Fibroblast of pulmonary artery (primary cell): ENCODE data around the gene KDM5A.
"Not testable (repeated sequence)": the region's sequence is repeated elsewhere in the genome, so short reads cannot be mapped to it uniquely, and the experiment has no call there.

Source experiments
- DNase-seq: peaks from one replicate; pipeline ENCODE4 v3.0.0-alpha.2; 2010; ENCODE audit warnings: low read depth
- H3K4me3 ChIP-seq: replicated peaks from 2 replicates; pipeline ENCODE4 v1.5.1; 2011; ENCODE audit warnings: low read depth, mild to moderate bottlenecking, control low read depth, low read length, moderate library complexity
- CTCF ChIP-seq: IDR thresholded peaks from 2 replicates; pipeline ENCODE4 v1.5.1; 2011; ENCODE audit warnings: mild to moderate bottlenecking, control low read depth, low read length, inconsistent platforms; ENCODE audit errors: missing control alignments

KDM5A gene

GRCh38 chr12:400828-401227 is 11.7 kb upstream of the KDM5A start:
- no peak for TF ChIP-seq CTCF
- peak overlapping the region; percentile 96 for H3K4me3 ChIP-seq
- DNase-seq: no peak

GRCh38 chr12:388541-389141 is 479 bp downstream of the KDM5A start:
- peak overlapping the region; percentile 84 for H3K4me3 ChIP-seq
- no peak for TF ChIP-seq CTCF
- peak; percentile 10 for DNase-seq

DNA sequence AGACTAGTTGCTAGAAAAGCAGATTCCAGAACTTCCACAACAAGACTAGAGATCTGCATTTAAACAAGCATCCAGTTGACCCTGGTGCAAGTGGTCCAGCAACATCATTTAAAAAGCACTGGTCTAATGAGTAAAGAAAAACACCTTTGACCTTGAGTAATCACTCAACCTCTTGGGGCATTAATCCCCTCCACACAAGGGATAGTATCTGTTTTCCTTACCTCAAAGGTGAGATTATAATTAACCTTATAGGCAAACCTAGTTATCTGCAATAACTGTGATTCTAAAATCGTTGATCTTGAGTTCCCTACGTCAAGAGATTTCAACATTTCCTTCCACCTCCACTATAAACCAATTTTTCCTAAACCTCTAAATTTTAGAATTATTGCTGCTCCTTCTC is 1.1 kb downstream of the KDM5A start:
- no peak for DNase-seq
- peak overlapping the region; percentile 84 for H3K4me3 ChIP-seq
- TF ChIP-seq CTCF: no peak

DNA sequence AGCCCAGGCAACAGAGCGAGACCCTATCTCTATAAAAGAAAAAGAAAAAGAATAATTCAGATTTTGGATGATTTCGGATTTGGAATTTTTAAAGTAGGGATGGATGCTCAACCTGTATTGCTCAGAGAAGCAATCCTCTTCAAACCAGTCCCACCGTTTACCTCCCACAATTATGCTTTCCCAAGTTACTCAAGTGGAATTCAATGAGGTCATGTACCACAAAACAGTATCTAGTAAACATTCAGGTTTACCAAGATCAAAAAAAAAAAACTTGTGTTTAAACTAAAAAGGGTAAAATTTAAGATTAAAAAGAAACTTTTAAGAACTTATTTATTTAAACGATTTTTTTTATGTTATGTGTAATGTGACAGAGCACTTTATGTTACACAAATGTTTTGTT is 2.5 kb downstream of the KDM5A start:
- DNase-seq: peak; percentile 56
- no peak for TF ChIP-seq CTCF
- H3K4me3 ChIP-seq: peak overlapping the region; percentile 84

DNA sequence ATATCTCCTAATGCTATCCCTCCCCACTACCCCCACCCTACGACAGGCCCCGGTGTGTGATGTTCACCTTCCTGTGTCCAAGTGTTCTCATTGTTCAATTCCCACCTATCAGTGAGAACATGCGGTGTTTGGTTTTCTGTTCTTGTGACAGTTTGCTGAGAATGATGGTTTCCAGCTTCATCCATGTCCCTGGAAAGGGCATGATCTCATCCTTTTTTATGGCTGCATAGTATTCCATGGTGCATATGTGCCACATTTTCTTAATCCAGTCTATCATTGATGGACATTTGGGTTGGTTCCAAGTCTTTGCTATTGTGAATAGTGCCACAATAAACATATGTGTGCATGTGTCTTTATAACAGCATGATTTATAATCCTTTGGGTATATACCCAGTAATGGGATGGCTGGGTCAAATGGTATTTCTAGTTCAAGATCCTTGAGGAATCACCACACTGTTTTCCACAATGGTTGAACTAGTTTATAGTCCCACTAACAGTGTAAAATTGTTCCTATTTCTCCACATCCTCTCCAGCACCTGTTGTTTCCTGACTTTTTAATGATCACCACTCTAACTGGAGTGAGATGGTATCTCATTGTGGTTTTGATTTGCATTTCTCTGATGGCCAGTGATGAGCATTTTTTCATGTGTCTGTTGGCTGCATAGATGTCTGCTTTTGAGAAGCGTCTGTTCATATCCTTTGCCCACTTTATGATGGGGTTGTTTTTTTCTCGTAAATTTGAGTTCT is 18.2 kb downstream of the KDM5A start:
- not testable (repeated sequence) for DNase-seq, H3K4me3 ChIP-seq

GRCh38 chr12:367972-368371 is 21.1 kb downstream of the KDM5A start:
- H3K4me3 ChIP-seq: no peak overlapping the region
- no peak for TF ChIP-seq CTCF
- no peak for DNase-seq

- H3K4me3 ChIP-seq: no peak overlapping the region
- no peak for DNase-seq
- no peak for TF ChIP-seq CTCF
Measured at GRCh38 chr12:366820-367219, 22.3 kb downstream of the KDM5A start.
